Stimulated activated CD8-positive, alpha-beta memory T cell treated with anti-CD3 and anti-CD28 coated beads, Interleukin-4, amount 100 ng/mL, for 48 hours (primary cell): ENCODE data around the gene DEFB125.
"Not testable (repeated sequence)": the region's sequence is repeated elsewhere in the genome, so short reads cannot be mapped to it uniquely, and the experiment has no call there.

Experiments used
- DNase-seq: peaks from one replicate; pipeline ENCODE4 v3.0.0-alpha.2; 2020

DEFB125 gene, protein sequence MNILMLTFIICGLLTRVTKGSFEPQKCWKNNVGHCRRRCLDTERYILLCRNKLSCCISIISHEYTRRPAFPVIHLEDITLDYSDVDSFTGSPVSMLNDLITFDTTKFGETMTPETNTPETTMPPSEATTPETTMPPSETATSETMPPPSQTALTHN

DNA sequence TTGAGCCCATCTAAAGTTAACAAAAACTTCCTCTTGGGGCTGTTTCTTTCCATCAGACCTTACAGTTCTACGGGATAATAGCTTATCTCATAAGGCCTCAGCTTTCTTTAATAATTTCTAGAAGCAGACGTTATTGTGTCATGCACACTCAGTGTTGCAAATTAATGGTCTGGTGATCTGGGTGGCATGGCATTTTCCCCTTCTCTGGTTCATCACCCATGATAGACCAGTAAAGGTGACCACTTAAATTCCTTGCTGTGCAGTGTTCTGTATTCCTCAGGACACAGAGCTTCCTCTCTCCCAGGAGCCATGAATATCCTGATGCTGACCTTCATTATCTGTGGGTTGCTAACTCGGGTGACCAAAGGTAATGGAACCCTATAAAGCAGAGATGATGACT, at the start of gene DEFB125:
DEFB125 (plus strand) TSS at position 272 of the 400 bp plus-strand sequence; CDS start at position 310, 38 bp downstream.
- DNase-seq: no peak

DNA sequence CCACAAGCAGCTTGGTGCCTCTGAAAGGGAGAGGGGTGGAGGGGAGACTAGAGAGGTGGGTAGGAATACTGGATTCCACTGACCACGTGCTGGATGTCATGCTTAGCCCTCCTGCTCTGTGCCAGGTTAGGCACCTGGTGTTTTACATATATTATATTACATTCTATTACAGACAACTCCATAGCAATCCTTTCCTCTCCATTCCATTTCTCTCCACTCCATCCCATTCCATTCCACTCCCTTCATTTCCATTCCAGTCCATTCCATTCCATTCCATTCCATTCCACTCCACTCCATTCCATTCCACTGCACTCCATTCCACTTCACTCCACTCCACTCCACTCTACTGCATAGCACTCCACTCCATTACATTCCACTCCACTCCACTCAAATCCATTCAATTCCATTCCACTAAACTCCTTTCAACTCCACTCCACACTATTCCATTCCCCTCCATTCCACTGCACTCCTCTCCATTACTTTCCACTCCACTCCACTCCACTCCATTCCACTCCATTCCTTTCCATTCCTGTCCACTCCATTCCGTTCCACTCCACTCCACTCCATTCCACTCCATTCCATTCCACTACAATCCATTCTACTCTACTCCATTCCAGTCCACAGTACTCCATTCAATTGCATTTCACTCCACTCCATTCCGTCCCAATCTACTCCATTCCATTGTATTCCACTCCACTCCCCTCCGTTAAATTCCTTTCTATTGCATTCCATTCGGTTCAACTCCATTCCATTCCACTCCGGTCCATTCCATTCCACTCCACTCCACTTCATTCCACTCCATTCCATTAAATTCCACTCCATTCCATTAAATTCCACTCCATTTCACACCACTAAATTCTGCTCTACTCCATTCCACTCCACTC, 27.2 kb upstream of the DEFB125 start:
- DNase-seq: no peak

DNA sequence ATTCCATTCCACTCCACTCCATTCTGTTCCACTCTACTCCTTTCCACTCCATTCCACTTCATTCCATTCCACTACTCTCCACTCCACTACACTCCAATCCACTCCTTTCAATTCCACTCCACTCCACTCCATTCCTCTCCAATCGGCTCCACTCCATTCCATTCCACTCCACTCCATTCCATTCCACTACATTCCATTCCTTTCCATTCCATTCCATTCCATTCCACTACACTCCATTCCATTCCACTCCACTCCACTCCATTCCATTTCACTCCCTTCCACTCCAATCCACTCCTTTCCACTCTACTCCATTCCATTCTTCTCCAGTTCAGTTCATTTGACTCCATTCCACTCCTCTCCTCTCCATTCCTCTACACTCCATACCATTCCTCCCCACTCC, 26.2 kb upstream of the DEFB125 start:
- DNase-seq: no peak

DNA sequence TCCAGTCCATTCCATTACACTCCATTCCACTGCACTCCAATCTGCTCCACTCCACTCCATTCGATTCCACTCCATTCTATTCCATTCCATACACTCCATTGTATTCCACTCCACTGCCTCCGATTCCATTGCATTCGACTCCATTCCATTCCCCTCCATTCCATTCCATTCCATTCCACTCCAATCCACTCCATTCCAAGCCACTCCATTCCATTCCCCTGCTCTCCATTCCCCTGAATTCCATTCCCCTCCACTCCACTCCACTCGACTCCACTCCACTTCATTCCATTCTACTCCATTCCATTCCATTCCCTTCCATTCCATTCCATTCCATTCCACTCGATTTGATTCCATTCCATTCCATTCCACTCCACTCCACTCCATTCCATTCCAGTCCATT, 25.7 kb upstream of the DEFB125 start:
- no peak for DNase-seq

DNA sequence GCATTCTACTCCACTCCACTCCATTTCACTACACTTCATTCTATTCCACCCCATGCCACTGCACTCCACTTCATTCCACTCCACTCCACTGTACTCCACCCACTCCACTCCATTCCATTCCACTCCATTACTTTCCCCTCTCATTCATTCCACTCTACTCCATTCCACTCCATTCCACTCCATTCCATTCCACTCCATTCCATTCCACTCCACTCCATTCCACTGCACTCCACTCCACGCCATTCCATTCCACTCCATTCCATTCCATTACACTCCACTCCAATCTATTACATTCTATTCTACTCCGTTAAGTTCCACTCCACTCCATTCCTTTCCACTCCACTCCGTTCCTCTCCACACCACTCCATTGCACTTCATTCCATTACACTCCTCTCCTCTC, 25.0 kb upstream of the DEFB125 start:
- no peak for DNase-seq

DNA sequence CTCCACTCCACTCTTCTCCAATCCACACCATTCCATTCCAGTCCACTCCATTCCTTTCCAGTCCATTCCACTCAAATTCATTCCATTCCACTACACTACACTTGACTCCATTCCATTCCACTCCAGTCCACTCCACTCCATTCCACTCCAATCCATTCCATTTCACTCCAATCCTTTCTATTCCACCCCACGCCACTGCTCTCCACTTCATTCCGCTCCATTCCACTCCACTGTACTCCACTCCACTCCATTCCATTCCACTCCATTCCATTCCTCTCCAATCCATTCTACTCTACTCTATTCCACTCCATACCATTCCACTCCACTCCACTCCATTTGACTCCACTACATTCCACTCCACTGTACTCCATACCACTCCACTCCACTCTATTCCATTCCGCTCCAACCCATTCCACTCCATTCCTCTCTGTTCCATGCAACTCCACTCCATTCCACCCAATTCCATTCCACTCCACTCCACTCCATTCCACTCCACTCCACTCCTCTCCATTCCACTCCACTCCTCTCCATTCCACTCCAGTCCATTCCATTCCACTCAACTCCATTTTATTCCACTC, 23.4 kb upstream of the DEFB125 start:
- no peak for DNase-seq

DNA sequence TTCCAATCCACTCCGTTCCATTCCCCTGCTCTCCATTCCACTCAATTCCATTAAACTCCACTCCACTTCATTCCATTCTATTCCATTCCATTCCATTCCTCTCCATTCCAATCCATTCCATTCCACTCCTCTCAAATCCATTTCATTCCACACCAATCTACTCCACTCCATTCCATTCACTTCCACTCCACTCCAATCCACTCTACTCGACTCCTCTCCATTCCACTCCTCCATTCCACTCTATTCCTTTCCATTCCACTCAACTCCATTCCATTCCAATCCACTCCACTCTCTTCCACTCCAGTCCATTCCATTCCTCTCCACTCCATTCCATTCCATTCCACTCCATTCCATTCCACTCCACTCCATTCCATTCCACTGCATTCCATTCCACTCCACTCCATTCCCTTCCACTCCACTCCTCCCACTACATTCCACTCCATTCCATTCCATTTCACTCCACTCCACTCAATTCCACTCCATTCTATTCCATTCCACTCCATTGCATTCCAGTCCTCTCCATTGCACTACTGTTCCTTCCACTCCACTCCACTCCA, 22.6 kb upstream of the DEFB125 start:
- no peak for DNase-seq

DNA sequence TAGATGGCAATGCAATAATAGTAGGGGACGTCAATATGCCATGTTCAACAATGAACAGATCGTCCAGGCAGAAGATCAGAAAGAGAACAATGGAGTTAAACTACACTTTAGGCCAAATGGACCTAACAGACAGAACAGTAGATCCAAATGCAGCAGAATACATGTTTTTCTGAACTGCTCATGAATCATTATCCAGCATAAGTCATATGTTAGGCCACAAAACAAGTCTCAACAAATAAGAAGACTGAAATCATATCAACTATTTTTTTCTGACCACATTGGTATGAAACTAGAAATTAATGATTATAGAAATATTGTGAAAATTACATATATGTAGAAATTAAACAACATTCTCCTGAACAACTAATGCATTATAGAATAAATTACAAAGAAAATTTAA, 10.2 kb upstream of the DEFB125 start:
- no peak for DNase-seq

DNA sequence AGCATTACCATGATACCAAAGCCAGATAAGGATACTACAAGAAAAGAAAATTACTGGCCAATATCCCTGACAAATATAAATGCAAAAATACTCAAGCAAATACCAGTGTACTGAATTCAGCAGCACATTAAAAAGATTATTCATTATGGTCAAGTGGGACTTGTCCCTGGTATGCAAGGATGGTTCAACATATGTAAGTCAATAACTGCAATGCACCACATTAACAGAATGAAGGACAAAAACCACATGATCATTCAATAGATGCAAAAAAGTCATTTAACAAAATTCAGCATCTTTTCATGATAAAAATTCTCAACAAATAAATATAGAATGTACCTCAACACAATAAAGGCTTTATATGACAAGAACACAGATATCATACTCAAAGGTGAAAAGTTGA, 9.1 kb upstream of the DEFB125 start:
- DNase-seq: no peak

DNA sequence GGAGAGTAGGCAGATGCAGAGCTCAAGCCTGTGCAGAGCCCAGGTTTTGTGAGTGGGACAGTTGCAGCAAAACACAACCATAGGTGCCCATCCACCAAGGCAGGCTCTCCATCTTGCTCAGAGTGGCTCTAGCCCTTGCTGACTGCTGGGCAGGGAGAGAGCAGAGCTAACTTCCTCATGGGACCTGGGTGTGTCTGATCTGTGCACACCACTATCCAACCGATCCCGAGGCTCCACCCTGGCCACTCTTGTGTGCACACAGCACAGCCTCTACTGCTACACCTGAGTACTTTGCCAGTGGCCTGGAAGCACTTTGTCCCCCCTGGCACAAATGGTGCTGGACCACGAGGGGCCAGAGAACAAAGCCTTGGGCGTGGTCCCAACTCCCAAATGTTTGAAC, 7.9 kb upstream of the DEFB125 start:
- DNase-seq: no peak

DNA sequence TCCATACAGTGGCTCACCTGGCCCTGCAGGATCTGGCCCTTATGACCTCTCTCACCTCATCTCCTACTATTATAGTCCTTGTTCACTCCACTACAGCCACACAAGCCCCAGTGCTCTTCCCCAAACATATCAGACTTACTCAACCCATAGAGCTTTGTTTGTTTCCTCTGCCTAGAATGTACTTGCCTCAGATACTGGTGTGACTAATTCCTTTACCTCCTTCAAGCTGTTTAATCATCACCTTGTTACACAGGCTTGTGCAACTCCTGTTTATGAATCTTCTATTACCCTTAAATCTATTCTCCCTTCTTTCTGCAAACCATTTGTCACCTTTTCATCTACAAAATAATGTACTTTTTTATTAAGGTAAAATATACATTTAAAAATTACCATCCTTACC, 3.2 kb downstream of the DEFB125 start:
- DNase-seq: no peak

DNA sequence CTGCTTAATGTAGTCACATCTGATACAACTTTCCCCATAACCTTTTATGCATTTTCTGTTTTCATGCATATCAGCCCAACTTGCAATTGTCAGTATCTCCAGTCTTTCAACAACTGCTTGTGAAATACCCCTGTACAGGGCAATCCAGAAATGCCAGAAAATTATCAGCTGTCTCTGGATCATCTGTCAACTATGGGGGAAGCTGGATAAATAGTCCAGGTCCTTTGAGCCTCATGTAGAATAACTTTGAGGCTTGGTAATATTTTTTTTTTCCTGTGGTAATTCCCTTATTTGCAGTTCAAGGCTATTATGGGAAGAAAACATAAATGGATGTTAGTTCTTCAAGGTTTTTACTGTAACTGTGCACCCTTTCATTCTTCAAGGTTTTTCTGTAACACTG, 6.2 kb downstream of the DEFB125 start:
- no peak for DNase-seq

DNA sequence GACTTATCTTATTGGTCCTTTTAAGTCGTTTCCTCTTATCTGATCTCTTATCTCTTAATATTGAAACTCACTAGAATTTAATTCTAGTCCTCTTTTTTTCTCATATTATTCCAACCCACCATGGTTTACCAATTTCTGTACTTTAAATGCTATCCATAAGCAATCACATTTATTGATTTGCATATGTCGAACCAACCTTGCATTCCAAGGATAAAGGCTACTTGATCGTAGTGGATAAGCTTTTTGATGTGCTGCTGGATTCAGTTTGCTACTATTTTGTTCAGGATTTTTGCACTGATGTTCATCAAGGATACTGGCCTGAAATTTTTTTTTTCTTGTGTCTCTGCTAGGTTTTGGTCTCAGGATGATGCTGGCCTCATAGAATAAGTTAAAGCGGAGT, 7.7 kb downstream of the DEFB125 start:
- DNase-seq: no peak

DNA sequence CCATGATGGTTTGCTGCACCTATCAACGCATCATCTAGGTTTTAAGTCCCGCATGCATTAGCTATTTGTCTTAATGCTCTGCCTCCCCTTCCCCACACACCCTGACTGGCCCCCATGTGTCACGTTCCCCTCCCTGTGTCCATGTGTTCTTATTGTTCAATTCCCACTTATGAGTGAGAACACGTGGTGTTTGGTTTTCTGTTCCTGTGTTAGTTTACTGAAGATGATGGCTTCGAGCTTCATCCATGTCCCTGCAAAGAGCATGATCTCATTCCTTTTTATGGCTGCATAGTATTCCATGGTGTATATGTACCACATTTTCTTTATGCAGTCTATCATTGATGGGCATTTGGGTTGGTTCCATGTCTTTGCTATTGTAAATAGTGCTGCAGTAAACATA, 10.2 kb downstream of the DEFB125 start:
- DNase-seq: not testable (repeated sequence)

DNA sequence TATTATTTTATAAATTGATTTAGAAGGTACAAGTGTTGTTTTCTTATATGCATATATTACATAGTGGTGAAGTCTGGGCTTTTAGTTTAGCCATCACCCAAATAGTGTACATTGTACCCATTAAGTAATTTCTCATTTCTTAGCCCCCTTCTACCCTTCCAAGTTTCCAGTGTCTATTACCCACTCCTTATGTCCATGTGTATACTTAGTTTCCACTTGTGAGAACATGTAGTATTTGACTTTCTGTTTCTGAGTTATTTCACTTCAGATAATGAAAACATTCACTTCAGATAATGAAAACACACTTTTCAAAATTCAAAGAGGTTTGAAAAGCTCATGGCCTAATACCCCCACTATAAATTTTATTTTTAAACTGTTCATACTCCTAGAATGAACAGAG, 14.5 kb downstream of the DEFB125 start:
- DNase-seq: no peak

DNA sequence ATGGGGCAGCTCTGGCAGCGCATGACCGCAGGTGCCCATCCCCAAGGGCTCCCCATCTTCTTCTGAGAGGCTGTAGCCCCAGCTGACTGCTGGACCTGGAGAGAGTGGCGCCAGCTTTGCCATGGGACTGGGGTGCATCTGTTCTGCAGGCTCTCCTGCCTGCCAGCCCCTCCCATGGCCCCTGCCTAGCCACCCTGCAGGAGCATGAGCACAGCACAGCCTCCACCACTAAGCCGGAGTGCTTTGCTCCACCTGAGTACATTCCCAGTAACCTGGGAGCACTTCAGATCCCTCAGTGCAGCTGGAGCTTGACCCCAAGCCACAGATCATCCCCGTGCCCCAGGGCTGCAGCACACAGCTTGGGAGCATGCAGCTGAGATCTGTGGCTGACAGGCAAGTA, 16.0 kb downstream of the DEFB125 start:
- DNase-seq: no peak

DNA sequence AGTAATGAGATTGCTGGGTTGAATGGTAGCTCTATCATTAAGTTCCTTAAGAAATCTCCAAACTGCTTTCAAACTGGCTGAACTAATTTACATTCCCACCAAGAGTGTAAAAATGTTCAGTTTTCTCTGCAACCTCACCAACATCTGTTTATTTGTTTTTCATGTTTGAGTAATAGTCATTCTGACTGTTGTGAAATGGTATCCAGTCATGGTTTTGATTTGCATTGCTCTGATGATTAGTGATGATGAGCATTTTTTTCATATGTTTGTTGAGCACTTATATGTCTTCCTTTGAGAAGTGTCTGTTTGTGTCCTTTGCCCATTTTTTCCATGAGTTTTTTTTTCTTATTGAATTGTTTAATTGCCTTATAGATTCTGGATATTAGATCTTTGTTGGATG, 24.9 kb downstream of the DEFB125 start:
- DNase-seq: no peak

DNA sequence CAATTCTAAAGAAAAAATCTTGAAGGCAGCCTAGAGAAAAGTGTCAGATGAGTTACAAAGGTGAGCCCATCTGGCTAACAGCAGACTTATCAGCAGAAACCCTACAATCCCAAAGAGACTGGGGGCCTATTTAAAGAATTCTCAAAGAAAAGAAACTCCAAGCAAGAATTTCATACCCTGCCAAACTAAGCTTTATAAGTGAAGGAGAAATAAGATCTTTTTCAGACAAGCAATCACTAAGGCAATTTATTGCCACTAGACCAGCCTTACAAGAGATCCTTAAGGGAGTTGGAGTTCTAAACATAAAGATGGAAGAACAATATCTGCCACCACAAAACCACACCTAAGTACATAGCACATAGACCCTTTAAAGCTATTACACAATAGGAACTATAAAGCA, 30.0 kb downstream of the DEFB125 start:
- no peak for DNase-seq

DNA sequence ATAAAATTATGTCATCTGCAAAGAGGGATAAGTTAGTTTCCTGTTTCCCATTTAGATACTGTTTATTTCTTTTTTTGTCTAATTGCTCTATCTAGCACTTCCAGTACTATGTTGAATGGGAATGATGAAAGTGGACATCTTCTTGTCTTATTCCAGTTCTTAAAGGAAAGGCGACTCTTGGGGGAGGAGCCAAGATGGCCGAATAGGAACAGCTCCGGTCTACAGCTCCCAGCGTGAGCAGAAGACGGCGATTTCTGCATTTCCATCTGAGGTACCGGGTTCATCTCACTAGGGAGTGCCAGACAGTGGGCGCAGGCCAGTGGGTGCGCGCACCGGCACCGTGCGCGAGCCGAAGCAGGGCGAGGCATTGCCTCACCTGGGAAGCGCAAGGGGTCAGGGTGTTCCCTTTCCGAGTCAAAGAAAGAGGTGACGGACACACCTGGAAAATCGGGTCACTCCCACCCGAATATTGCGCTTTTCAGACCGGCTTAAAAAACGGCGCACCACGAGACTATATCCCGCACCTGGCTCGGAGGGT, 42.4 kb downstream of the DEFB125 start:
- not testable (repeated sequence) for DNase-seq

DNA sequence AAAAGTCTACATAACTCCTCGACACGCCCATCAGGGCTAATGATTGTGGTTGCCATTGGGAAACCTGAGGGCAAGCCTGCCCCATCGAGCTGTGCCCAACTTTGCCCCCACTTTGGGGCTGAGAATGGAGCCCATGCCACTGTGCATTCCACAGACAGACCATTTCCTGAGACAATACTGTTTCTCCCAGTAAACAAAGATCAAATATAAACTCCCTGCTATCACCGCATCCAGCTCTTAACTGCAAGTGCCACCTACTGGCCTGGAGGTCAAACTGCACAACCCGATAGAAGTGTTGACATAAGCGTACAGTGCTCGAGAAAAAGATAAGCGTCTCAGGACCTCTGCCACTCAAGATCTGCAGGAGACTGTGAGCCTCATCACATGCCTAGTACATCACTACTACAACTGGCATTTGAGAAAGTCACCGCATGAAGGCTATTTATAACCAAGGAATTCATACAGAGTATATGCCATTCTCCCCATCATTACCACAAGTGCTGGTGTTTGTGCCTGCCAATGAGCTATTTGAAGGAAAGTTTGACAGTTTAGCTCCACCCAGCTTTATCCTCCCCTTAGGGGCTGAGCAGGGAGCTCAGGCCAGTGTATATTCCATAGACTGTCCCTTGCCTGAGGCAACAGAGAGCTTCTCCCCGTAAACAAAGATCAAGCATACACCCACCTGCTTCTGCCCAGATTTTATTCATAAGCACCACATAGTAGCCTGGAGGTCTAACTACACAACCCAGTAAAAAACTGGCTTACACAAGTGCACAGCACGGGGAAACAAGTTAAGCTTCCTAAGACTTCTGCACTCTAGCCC, 50.4 kb downstream of the DEFB125 start:
- peak; percentile 43 for DNase-seq

DNA sequence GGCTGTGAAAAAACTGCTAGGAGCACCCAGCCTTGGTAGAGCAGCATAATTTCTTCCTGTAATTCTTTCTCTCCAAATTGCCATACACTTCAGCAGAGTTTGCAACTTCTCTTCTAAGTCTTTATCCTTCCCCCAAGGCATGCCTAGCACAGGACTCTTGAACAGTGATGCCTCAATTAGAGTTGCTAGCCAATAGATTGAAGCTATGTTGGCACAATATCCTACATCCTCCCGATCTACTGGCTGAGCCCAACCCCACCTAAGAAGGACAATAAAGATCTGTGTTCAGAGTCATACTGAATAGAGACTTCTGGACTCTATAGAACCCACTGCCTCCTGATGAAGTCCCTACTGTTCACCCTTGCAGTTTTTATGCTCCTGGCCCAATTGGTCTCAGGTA, 54.8 kb downstream of the DEFB125 start, which contains the start of gene DEFB126:
DEFB126 (plus strand) TSS at position 301 of the 400 bp plus-strand sequence; CDS start at position 340, 39 bp downstream.
- DNase-seq: no peak

DNA sequence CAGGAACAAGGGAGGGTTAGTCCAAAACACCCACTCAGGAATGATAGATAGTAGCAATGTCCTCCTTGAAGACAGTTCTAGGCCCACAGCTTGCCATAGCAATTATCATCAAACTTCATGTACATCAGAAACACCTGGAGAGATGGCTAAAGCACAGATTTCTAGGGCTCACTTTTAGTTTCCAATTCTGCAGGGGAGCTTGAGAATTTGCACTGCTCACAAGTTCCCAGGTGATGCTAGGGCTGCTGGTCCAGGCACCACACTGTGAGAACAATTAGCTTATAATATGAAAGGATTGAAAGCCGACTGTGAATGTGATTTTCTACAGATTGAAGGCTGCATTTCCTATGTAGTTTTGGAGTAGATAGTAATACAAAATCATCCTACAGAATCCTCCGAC, 58.4 kb downstream of the DEFB125 start:
- no peak for DNase-seq
